Measurements from ENCODE around the gene LRATD1. TPM values are rescaled to one million over a fixed set of nuclear protein-coding genes. Genes with fewer than 3 reads are reported as not detected.
"Not testable (repeated sequence)": the region's sequence is repeated elsewhere in the genome, so short reads cannot be mapped to it uniquely, and the experiment has no call there.

The LRATD1 gene, protein sequence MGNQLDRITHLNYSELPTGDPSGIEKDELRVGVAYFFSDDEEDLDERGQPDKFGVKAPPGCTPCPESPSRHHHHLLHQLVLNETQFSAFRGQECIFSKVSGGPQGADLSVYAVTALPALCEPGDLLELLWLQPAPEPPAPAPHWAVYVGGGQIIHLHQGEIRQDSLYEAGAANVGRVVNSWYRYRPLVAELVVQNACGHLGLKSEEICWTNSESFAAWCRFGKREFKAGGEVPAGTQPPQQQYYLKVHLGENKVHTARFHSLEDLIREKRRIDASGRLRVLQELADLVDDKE
- 12.0 TPM for polyA plus RNA-seq (ENCODE audit: insufficient read length)

DNA sequence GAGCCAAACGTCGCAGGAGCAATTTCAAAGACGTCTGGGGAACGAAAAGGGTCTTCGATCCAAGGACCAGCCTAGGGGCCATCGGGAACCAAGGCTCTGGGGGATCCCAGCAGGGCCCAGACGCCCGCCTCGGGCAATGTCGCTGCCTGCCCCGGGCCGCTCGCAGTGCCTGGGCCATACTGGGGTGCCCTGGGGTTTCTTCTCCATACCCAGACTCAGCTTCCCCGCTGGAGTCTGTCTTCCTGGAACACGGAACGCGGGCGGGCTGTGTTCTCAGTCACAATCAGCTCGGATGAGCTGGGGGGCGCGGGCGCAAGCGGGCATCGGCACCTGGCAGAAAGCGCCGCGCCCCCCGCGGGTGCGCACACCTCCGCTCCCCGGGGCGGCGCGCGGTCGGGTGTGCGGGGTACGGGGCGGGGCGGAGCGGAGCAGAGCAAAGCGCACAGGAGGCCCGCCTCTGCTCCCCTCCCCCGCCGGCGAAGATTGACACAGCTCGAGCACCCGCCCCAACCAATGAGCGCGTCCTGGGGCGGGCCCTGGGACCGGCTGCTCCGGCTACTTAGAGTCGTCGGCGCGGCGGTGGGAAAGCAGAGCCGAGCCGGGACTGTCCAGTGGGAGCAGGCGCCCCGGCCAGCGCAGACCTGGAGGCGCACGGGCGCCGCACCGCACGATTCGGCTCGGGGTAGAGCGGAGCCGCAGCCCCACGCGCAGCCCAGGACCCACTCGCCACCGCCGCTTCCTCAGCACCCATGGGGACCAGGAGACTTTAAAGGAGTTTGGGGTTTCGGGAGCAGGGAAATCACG is at the start of gene LRATD1:
TSS of gene LRATD1 (plus strand) at position 585 of the 804 bp plus-strand sequence. CDS start 1,263 bp downstream, outside the sequence.
- peak; percentile 85 for DNase-seq

DNA sequence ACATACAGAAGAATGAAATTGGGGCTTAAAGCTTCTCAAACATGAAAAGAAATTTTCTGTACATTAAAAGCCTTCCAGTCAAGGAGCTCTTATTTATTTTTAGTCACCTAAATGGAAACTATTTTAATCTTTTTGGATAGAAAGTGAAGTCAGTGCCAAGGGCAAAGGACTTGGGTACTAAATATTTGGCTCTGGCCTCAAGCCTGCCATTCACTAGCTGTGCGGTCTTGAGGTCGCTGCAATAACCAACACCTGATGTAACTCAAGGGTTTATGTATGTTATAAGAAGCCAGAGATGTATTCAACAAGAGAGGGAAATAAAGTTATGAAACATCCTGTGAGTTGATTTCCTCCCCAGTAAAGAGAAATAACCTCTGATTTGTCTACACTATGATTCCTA is 49.5 kb upstream of the LRATD1 start:
- no peak for DNase-seq

DNA sequence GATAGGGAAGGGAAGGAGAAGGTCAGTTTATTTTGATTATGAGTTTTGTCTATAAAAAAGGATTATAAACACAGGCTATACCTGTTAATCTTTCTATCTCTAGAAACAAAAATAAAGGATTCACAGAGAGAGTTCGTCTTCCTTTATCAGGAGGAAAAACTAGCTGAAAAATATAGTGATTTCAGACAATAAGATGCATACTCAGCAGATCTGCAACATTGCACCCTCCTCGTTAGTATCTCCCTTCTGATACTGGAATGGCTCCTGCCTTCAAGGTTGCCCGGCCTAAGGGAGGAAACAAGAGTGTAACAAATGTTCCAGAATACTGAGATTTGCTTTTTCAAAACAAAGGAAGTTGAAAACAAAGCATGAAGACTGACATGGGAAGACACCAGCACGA is 48.7 kb upstream of the LRATD1 start:
- no peak for DNase-seq

DNA sequence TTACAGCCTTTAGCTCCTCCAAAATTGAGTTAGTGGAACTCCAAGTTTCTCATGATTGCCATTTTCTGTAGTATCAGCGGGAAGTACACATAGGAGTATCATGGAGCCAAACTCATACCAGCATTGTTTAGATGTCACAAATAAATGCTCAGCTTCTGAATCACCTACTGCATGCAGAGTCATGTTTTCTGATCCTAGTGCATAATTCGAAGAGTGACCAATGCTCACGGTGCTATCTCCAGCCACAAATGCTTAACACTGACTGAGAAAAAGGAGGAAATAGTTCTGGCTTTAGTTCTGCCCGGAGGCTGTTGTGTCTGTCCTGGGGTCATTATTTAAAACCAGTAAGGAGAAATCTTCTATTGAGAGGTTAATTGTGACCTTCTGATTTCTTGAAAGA is 45.4 kb upstream of the LRATD1 start:
- DNase-seq = no peak

DNA sequence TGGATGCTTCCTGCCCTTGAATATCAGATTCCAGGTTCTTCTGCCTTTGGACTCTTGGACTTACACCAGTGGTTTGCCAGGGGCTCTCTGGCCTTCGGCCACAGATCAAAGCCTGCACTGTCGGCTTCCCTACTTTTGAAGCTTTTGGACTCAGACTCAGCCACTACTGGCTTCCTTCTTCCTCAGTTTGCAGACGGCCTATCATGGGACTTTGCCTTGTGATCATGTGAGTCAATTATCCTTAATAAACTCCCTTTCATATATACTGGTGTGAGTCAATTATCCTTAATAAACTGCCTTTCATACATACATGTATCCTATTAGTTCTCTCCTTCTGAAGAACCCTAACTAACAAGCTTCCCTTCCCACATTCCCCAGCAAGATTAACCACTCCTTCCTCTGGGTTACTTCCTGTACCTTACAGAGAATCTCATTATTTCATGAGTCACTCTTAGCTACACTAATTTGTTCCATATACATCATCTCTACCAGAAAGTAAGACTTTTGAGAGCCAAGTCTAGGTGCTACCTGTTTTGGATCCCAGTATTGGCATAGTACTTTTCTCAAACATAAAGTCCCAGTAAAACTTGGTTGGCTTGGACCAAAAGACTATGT is 31.3 kb upstream of the LRATD1 start:
- no peak for DNase-seq

DNA sequence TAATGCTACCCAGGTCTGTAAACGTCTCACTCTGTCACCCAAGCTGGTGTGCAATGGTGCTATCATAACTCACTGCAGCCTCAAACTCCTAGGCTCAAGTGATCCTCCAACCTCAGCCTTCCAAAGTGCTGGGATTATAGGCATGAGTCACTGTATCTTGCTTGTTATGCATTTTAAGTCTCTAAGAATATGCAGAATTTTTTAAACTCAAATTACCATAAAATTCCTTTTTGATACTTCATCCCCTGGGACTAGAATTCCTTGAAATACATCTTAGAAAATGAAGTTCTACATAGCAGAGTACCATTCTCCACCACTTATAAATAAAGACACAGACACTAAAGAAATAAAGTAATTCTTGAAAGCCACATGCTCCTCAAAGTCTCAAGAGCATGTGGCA is 30.2 kb upstream of the LRATD1 start:
- no peak for DNase-seq

DNA sequence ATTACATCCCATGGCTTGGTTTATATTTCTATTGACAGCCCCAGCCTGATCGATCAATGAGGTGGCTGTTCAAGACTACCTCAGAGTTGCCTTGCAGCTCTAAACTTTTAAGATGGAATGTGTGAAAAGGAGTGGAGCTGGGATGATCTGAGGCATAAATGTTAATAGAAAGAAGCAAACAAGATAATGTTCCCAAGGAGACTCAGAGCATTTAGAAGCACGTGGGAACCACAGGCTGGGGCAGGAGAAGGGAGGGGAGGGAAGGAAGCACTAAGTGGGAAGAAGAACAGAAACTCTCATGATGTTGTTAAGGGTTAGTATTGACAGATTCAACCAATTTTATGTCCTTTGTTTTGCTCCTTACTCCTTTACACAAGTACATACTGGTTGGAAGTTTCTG is 28.8 kb upstream of the LRATD1 start:
- no peak for DNase-seq

DNA sequence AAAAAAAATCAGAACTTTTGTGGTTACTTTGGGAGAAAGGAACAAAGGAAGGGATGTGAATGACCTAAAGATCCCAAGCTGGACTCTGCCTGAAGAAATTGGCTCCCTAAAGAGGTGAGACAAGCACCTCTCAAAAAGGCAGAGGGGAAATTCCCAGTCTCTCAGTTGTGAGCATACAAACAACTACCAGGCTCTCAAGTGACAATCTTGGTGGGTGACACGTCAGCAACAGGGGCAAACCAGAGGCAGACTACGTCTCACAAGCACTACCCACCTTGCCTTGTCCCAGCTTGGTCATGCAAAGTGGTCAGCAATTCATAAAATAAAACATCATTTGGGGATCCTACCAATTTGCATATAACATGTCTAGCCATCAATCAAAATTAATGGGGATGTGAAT is 24.3 kb upstream of the LRATD1 start:
- no peak for DNase-seq

DNA sequence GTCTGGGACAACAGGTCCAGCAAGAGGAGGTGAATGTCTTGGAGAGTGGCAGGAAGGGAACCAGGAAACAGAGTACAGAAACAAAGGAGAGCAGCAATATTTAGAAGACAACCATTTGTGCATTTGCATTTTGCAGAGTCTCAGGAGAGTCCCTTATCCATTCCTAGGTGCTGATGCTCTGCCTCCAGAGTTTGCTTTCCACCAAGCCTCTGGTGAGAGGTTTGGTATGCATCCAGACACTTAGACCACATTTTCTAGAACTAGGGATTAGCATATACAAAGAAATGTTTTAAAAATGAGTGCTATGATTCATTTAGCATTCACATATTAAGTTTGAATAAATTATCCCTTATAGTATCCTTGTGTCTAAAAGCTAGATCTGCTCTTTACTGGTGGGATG is 18.5 kb upstream of the LRATD1 start:
- no peak for DNase-seq

DNA sequence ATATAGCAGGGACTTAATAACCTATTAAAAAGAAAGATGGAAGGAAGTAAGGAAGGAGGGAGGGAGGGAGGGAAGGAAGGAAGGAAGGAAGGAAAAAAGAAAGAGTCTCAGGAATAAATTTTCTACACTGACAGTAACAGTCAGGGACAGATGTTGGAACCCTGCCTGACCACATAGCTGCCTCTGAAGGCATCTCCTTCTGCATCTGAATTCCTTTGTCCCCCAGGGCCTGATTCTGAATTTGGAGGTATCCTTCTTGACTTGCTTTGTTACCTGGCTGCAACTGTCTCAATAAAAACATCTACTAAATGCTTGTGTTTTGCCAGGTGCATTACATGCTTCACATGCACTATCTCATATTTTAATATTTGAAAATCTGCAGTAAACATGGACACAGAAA is 17.4 kb upstream of the LRATD1 start:
- no peak for DNase-seq

DNA sequence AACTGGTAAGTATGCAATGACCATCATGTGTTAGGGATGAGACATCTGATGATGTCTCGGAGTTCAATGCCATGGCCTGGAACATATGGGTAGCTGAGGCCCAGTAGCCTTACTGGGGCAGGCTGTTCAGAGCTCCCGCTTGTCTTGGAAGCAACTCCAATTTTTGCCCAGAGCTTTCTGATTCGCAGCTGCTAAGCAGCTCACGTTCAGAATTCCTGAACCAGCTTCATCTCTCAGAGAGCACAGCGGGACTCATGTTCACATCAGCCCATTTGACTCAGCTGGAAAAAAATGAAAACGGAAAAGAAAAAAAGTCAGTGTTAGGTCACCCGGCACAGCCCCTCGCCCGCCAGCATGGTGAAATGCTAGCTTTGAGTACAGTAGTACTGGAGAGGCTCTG is 16.8 kb upstream of the LRATD1 start:
- no peak for DNase-seq

DNA sequence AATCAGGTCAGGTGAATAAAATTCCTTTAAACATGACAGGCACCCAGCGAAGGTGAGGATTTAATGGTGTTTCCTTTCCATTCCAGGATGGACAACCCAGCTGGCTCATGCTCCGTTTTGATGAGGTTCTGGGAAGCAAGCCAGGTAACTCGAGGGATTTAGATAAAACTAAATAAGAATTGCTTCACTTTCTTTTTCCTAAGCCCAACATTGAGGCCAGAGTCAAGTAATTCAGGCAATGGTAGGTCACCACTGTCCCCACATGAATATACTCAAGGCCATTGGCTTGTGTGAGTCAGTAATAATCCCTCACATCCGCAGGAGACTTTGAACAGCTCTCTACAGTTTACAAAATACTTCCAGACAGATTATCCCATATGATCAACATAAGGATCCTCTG is 16.2 kb upstream of the LRATD1 start:
- DNase-seq = no peak

DNA sequence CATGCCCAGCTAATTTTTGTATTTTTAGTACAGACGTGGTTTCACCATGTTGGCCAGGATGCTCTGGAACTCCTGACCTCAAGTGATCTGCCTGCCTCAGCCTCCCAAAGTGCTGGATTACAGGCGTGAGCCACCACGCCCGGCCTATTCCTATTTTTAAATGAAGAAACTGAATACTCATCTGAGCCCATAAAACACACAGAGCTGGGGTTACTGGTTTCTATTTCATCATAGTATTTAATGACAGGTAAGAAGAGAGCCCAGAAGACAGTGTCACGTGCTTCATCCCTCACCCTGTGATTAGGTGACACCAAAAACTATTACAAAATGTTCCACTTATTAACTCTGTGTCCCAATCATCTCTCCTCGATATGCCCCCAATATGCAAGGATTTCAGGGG is 15.6 kb upstream of the LRATD1 start:
- no peak for DNase-seq

DNA sequence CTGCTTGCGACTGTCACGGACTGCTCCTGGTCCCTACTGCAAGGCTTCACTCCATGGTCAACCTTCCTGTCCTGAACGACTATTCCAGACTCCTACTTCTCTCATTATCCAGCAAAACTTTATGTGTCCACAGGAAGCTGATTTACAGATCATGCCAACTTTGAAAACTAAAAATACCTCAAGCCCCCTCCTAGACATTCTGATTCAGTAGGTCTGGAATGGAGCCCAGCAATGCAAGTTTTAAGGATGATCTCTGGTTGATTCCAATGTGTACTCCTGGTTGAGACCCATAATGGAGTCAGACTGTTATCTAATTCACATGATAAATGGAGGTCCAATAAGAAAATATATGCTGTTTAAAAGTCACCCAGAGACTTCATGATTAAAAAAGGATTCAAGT is 13.1 kb upstream of the LRATD1 start:
- DNase-seq = no peak

DNA sequence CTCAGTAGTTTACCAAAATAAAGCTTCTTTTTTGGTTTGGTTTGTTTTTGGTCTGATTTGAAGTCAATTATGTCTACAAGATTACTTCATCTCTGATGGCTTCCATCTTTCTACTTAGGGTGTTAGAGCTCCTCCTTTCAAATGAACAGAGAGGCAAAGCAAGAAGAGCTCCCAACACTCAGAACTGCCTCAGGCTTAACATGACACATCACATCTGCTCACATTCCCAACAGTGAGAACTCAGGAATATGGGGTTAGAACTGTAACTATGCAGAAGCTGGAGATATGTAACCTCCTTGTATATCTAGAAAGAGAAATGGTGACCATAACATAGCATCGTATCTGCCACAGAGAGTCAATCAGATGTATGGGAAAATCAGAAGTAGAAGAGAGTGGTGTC is 11.4 kb upstream of the LRATD1 start:
- no peak for DNase-seq

DNA sequence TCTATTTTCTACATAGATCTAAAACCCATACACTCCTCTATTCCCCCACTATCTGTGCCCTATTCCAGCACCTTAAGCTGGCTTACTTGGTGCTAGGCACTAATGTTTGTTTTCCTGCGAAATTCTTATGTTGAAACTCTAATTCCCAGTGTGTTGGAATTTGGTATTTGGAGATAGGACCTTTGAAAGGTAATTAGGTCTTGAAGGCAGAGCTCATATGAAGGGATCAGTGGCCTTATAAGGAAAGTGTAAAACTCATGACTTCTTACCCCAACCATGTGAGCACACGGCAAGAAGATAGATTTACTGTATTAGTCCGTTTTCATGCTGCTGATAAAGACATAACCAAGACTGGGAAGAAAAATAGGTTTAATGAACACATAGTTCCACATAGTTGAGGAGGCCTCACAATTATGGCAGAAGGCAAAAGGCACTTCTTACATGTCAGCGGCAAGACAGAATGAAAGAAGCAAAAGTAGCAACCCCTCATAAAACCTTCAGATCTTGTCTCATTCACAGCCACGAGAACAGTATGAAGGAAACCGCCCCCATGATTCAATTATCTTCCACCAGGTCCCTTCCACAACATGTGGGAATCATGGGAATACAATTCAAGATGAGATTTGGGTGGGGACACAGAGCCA is 10.5 kb upstream of the LRATD1 start:
- no peak for DNase-seq

DNA sequence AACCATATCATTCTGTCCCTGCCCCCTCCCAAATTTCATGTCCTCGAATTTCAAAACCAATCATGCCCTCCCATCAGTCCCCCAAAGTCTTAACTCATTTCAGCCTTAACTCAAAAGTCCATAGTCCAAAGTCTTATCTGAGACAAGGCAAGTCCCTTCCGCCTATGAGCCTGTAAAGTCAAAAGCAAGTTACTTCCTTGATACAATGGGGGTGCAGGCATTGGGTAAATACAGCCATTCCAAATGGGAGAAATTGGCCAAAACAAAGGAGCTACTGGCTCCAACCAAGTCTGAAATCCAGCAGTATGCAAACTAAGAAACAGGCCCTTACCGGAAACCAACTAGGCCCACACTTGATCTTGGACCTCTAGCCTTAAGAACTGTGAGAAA is 10.0 kb upstream of the LRATD1 start:
- not testable (repeated sequence) for DNase-seq

DNA sequence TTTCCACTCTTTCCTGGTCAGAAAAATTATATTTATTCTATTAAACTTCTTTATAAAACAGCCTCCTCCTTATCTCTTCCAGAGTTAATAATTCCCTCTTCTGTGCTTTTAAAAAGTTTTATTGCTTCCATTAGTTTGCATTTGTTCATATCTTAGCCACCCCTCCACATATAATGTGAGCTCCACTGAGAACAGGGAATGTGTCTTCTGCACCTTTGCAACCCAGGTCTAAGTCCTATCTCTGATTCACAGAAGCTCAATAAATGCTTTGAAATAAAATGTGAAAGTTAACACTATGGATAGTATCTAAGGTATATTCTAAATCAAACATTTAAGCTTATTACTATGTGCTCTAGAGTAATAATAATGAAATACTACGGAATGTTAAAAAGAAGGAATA is 9.3 kb upstream of the LRATD1 start:
- no peak for DNase-seq

DNA sequence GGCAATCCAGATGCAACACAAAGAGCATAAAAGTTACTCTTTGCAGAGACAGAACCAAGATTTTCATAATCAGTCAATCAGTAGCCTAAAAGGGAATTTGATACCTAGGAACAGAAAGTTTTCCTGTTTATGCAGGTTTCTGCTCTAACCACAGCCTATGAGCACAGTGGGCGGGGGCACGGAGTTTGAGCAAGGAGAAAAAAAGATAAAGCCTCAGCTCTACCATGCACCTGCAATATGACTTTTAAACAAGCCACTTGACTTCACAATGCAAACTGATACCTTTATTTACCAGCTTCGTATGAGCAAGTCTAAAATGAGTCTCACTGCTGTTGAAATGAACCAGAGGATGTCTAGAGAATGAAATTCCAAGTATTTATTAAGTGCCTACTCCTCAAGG is 5.6 kb upstream of the LRATD1 start:
- no peak for DNase-seq

DNA sequence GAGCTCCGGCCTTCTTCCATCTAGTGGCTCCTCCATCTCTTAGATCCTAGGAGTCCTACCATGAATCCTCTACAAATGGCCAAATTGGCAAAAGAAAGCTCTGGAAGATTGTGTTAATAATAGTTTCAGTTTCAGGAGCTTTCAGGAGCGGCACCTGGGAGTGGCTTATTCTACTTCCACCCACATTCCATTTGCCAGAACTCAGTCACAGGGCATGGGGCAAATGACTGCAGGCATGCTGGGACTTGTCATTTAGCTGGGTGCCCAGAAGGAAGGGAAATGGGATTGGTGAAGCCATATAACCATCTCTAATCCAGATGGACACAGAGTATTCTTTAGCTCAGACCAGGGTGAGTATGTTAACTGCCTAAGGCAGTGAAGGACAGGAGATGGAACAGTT is 3.6 kb upstream of the LRATD1 start:
- no peak for DNase-seq

DNA sequence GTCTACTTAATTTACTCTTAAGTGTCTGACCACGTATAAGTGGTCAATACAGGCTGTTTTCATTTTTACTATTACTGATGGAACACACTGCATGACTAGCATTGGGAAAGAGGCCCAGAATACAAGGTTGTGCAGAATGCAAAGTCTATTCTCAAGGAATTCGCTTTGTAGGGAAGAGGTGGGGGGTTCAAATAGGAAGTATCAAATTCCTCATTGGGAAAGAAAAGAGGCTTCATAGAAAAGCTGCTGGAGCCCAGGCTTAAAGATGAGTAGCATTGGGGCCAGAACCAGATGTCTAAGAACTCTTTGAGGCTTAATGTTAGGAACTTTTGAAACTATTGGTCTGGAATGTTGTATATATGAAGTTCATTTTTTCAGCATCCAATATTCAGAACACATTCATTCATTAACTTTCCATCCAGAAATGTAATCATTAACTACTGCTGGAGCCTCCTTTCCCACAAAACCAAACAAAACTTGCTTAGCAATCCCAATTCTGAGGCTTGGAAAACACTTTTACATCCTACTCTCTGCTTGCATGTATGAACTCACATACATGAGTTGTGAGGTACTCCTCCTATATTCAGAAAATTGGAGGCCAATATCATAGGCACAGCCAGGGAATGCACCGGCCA is 994 bp upstream of the LRATD1 start:
- DNase-seq = no peak

DNA sequence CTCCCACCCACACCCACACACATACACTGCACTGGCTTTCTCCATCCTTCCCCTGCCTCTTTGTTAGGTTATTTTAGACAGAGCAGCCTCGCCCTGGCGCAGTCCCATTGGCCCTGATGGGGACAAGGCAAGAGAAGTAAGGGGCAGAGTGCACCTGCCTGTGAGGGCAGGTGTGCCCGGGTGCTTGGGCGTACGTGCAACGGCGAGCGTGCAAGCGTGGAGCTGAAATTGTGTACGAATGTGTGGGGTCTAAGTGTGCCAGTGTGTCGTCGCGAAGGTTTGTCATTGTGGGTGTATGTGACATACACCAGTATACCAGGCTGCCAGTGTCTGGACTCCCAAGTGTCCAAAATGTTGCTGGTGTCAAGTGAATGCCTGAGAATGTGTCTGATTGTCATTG is 544 bp downstream of the LRATD1 start:
- peak; percentile 7 for DNase-seq
